ENCODE data around the gene ADAMTS12.

DNA sequence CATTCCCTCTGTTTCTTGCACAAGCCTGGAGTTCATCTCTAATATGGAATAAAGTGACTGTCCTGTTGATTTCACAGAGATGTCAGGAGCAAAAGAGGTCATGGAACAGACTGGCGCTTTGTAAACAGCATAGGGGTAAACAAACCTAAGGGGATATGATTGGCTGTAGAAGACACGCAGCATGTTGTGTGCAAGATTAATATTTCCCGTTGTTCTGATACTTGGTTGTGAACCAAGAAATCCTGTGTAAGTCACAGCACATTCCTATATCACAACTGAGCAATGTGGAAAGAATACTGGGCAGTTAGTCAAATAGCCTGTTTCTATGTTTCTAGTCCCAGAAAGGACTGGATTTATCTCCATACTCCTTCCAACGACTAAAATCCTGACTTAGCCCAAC lies 3.2 kb downstream of the ADAMTS12 start:
- TF ChIP-seq CTCF (optimal IDR thresholded peaks at IDR 0.05 in 1 of 3, IDR thresholded peaks at IDR 0.05 in 1 of 3, conservative IDR thresholded peaks at IDR 0.05 in 1 of 3; ENCODE audit: extremely low read depth in 1 of 3, insufficient read depth in 2 of 3, low read length in 3 of 3): no peak
- no peak for TF ChIP-seq EZH2 (IDR thresholded peaks at IDR 0.05; ENCODE audit: low read length)
